HEK293 (cell line): Measurements from ENCODE around the gene DENND4B.

Experiments
- BCL11B ChIP-seq: fragments of 450-650 bp; formaldehyde crosslinking; IDR thresholded peaks from 2 replicates; pipeline ENCODE4 v1.5.1; 2016; ENCODE audit warnings: low read depth, missing biosample characterization, missing genetic modification characterization
- GFI1B ChIP-seq: fragments of 450-650 bp; formaldehyde crosslinking; IDR thresholded peaks from 2 replicates; pipeline ENCODE4 v1.5.1; 2016; ENCODE audit warnings: missing biosample characterization, missing genetic modification characterization
- GLIS1 ChIP-seq: fragments of 450-650 bp; formaldehyde crosslinking; IDR thresholded peaks from 2 replicates; pipeline ENCODE4 v1.5.1; 2016; ENCODE audit warnings: missing biosample characterization, missing genetic modification characterization
- MYNN ChIP-seq: fragments of 450-650 bp; formaldehyde crosslinking; IDR thresholded peaks from 2 replicates; pipeline ENCODE4 v1.5.1; 2016; ENCODE audit warnings: missing biosample characterization, missing genetic modification characterization, borderline replicate concordance
- TRIM28 ChIP-seq: IDR thresholded peaks from 2 replicates; pipeline ENCODE4 v1.6.1; 2011; ENCODE audit warnings: low read length, control low read depth, borderline replicate concordance
- ZBTB1 ChIP-seq: fragments of 450-650 bp; formaldehyde crosslinking; IDR thresholded peaks from 2 replicates; pipeline ENCODE4 v1.5.1; 2016; ENCODE audit warnings: missing biosample characterization, missing genetic modification characterization
- ZBTB21 ChIP-seq: fragments of 450-650 bp; formaldehyde crosslinking; IDR thresholded peaks from 2 replicates; pipeline ENCODE4 v1.5.1; 2017; ENCODE audit warnings: missing biosample characterization, missing genetic modification characterization
- ZBTB8A ChIP-seq: fragments of 450-650 bp; formaldehyde crosslinking; IDR thresholded peaks from 2 replicates; pipeline ENCODE4 v1.5.1; 2016; ENCODE audit warnings: missing biosample characterization, missing genetic modification characterization
- ZEB2 ChIP-seq: fragments of 450-650 bp; formaldehyde crosslinking; IDR thresholded peaks from 2 replicates; pipeline ENCODE4 v1.5.1; 2016; ENCODE audit warnings: missing biosample characterization, missing genetic modification characterization
- ZFHX2 ChIP-seq: fragments of 450-650 bp; formaldehyde crosslinking; conservative IDR thresholded peaks from 2 replicates; pipeline ENCODE4 v1.5.1; 2016; ENCODE audit warnings: missing biosample characterization, missing genetic modification characterization
- ZNF169 ChIP-seq: fragments of 450-650 bp; formaldehyde crosslinking; IDR thresholded peaks from 2 replicates; pipeline ENCODE4 v1.5.1; 2016; ENCODE audit warnings: missing biosample characterization, missing genetic modification characterization
- ZNF211 ChIP-seq: fragments of 450-650 bp; formaldehyde crosslinking; IDR thresholded peaks from 2 replicates; pipeline ENCODE4 v1.5.1; 2016; ENCODE audit warnings: low read depth, missing biosample characterization, missing genetic modification characterization
- ZNF24 ChIP-seq: fragments of 450-650 bp; formaldehyde crosslinking; IDR thresholded peaks from 2 replicates; pipeline ENCODE4 v1.5.1; 2016; ENCODE audit warnings: missing biosample characterization, missing genetic modification characterization
- ZNF350 ChIP-seq: fragments of 450-650 bp; formaldehyde crosslinking; IDR thresholded peaks from 2 replicates; pipeline ENCODE4 v1.5.0; 2017; ENCODE audit warnings: missing biosample characterization, mild to moderate bottlenecking, missing genetic modification characterization
- ZNF48 ChIP-seq: fragments of 450-650 bp; formaldehyde crosslinking; IDR thresholded peaks from 2 replicates; pipeline ENCODE4 v1.5.1; 2016; ENCODE audit warnings: missing biosample characterization, missing genetic modification characterization
- ZNF521 ChIP-seq: fragments of 450-650 bp; formaldehyde crosslinking; IDR thresholded peaks from 2 replicates; pipeline ENCODE4 v1.5.1; 2017; ENCODE audit warnings: missing biosample characterization, mild to moderate bottlenecking, missing genetic modification characterization
- ZNF621 ChIP-seq: fragments of 450-650 bp; formaldehyde crosslinking; IDR thresholded peaks from 2 replicates; pipeline ENCODE4 v1.5.1; 2017; ENCODE audit warnings: missing biosample characterization, missing genetic modification characterization
- ZNF777 ChIP-seq: fragments of 450-650 bp; formaldehyde crosslinking; IDR thresholded peaks from 2 replicates; pipeline ENCODE4 v1.5.1; 2017; ENCODE audit warnings: missing biosample characterization, missing genetic modification characterization, borderline replicate concordance
- ZNF837 ChIP-seq: fragments of 450-650 bp; formaldehyde crosslinking; IDR thresholded peaks from 2 replicates; pipeline ENCODE4 v1.5.1; 2016; ENCODE audit warnings: missing biosample characterization, missing genetic modification characterization
- ZSCAN23 ChIP-seq: fragments of 450-650 bp; formaldehyde crosslinking; IDR thresholded peaks from 2 replicates; pipeline ENCODE4 v1.5.1; 2016; ENCODE audit warnings: missing biosample characterization, missing genetic modification characterization
- TF ChIP-seq, protein P1 (sequence below): fragments of 450-650 bp; formaldehyde crosslinking; IDR thresholded peaks from 2 replicates; pipeline ENCODE4 v1.5.1; 2016; ENCODE audit warnings: missing biosample characterization, missing genetic modification characterization, borderline replicate concordance
- TF ChIP-seq, protein P2 (sequence below): fragments of 450-650 bp; formaldehyde crosslinking; IDR thresholded peaks from 2 replicates; pipeline ENCODE4 v1.5.1; 2016; ENCODE audit warnings: missing biosample characterization, missing genetic modification characterization, low read depth
- TF ChIP-seq, protein P3 (sequence below): sonication (generic); formaldehyde crosslinking; IDR thresholded peaks from 2 replicates; pipeline ENCODE4 v1.8.1; 2022; ENCODE audit warnings: mild to moderate bottlenecking, moderate library complexity, missing genetic modification reagents
- TF ChIP-seq, protein P4 (sequence below): fragments of 450-650 bp; formaldehyde crosslinking; IDR thresholded peaks from 2 replicates; pipeline ENCODE4 v1.5.0; 2017; ENCODE audit warnings: missing biosample characterization, missing genetic modification characterization, borderline replicate concordance
- TF ChIP-seq, protein P5 (sequence below): fragments of 450-650 bp; formaldehyde crosslinking; IDR thresholded peaks from 2 replicates; pipeline ENCODE4 v1.5.1; 2017; ENCODE audit warnings: missing biosample characterization, missing genetic modification characterization
- TF ChIP-seq, protein P6 (sequence below): fragments of 450-650 bp; formaldehyde crosslinking; IDR thresholded peaks from 2 replicates; pipeline ENCODE4 v1.5.1; 2016; ENCODE audit warnings: missing biosample characterization, missing genetic modification characterization

Gene DENND4B

DNA sequence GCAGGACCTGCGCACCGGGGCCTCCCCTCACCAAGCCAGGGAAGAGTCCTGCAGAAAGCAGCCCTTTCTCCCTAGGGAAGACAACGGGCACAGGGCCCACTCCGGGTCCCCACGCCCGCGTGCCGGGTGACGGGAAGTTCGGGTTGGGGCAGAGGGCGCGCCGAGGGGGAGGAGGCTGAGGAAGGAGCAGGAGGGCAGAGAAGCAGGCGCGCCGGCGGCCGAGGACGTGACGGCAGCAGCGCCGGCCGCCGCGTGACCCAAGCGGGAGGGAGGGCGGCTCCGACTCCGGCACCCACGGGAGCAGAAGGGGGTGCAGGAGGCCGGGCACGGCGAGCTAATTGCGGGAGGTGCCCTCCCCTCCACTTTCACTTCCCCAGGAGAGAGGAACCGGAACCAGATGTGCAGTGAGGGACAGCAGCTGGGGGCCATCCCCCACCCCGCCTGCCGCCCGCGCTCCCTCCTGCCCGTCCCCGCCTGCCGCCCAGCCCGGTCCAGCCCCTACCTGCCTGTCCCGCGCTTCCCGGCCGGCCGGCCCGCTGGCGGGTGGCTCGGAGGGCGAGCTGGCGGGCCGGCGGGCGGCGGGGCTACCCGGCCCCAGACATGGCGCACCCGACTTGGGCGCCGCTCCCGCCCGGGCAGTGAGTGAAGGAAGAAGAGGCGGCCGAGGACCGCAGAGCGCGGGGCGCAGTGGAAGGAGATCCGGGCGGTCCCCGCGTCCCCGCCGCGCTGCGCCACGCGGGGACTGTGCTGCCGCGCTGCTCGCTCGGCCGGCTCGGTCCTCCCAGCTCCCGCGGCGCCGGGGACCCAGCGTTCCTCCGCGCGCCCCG, 510 bp downstream of the DENND4B start (continued):
- TF ChIP-seq, protein P1, sequence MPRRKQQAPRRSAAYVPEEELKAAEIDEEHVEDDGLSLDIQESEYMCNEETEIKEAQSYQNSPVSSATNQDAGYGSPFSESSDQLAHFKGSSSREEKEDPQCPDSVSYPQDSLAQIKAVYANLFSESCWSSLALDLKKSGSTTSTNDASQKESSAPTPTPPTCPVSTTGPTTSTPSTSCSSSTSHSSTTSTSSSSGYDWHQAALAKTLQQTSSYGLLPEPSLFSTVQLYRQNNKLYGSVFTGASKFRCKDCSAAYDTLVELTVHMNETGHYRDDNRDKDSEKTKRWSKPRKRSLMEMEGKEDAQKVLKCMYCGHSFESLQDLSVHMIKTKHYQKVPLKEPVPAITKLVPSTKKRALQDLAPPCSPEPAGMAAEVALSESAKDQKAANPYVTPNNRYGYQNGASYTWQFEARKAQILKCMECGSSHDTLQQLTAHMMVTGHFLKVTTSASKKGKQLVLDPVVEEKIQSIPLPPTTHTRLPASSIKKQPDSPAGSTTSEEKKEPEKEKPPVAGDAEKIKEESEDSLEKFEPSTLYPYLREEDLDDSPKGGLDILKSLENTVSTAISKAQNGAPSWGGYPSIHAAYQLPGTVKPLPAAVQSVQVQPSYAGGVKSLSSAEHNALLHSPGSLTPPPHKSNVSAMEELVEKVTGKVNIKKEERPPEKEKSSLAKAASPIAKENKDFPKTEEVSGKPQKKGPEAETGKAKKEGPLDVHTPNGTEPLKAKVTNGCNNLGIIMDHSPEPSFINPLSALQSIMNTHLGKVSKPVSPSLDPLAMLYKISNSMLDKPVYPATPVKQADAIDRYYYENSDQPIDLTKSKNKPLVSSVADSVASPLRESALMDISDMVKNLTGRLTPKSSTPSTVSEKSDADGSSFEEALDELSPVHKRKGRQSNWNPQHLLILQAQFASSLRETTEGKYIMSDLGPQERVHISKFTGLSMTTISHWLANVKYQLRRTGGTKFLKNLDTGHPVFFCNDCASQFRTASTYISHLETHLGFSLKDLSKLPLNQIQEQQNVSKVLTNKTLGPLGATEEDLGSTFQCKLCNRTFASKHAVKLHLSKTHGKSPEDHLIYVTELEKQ (tag by site-specific recombination): no peak
- TF ChIP-seq ZBTB1 (tag by site-specific recombination) (no peak), ZNF521 (tag by site-specific recombination) (no peak), ZNF48 (tag by site-specific recombination) (no peak), ZNF777 (tag by site-specific recombination) (no peak; the same call in 1 of the 2 replicates), MYNN (tag by site-specific recombination) (no peak), ZBTB8A (tag by site-specific recombination) (peak; percentile 89), ZSCAN23 (tag by site-specific recombination) (no peak), ZNF169 (tag by site-specific recombination) (no peak), BCL11B (tag by site-specific recombination) (no peak), ZFHX2 (tag by site-specific recombination) (peak; percentile 63), ZNF621 (tag by site-specific recombination) (no peak), ZEB2 (tag by site-specific recombination) (no peak), TRIM28 (no peak), ZNF211 (tag by site-specific recombination) (no peak), GLIS1 (tag by site-specific recombination) (peak; percentile 98), ZBTB21 (tag by site-specific recombination) (no peak), ZNF350 (no peak), ZNF837 (no peak), GFI1B (tag by site-specific recombination) (no peak), ZNF24 (tag by site-specific recombination) (no peak)
- TF ChIP-seq, protein P2, sequence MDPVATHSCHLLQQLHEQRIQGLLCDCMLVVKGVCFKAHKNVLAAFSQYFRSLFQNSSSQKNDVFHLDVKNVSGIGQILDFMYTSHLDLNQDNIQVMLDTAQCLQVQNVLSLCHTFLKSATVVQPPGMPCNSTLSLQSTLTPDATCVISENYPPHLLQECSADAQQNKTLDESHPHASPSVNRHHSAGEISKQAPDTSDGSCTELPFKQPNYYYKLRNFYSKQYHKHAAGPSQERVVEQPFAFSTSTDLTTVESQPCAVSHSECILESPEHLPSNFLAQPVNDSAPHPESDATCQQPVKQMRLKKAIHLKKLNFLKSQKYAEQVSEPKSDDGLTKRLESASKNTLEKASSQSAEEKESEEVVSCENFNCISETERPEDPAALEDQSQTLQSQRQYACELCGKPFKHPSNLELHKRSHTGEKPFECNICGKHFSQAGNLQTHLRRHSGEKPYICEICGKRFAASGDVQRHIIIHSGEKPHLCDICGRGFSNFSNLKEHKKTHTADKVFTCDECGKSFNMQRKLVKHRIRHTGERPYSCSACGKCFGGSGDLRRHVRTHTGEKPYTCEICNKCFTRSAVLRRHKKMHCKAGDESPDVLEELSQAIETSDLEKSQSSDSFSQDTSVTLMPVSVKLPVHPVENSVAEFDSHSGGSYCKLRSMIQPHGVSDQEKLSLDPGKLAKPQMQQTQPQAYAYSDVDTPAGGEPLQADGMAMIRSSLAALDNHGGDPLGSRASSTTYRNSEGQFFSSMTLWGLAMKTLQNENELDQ (tag by site-specific recombination): no peak
- TF ChIP-seq, protein P3, sequence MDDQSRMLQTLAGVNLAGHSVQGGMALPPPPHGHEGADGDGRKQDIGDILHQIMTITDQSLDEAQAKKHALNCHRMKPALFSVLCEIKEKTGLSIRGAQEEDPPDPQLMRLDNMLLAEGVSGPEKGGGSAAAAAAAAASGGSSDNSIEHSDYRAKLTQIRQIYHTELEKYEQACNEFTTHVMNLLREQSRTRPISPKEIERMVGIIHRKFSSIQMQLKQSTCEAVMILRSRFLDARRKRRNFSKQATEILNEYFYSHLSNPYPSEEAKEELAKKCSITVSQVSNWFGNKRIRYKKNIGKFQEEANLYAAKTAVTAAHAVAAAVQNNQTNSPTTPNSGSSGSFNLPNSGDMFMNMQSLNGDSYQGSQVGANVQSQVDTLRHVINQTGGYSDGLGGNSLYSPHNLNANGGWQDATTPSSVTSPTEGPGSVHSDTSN (CRISPR knock-in tag): no peak
- TF ChIP-seq, protein P4, sequence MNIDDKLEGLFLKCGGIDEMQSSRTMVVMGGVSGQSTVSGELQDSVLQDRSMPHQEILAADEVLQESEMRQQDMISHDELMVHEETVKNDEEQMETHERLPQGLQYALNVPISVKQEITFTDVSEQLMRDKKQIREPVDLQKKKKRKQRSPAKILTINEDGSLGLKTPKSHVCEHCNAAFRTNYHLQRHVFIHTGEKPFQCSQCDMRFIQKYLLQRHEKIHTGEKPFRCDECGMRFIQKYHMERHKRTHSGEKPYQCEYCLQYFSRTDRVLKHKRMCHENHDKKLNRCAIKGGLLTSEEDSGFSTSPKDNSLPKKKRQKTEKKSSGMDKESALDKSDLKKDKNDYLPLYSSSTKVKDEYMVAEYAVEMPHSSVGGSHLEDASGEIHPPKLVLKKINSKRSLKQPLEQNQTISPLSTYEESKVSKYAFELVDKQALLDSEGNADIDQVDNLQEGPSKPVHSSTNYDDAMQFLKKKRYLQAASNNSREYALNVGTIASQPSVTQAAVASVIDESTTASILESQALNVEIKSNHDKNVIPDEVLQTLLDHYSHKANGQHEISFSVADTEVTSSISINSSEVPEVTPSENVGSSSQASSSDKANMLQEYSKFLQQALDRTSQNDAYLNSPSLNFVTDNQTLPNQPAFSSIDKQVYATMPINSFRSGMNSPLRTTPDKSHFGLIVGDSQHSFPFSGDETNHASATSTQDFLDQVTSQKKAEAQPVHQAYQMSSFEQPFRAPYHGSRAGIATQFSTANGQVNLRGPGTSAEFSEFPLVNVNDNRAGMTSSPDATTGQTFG (tag by site-specific recombination): no peak
- TF ChIP-seq, protein P5, sequence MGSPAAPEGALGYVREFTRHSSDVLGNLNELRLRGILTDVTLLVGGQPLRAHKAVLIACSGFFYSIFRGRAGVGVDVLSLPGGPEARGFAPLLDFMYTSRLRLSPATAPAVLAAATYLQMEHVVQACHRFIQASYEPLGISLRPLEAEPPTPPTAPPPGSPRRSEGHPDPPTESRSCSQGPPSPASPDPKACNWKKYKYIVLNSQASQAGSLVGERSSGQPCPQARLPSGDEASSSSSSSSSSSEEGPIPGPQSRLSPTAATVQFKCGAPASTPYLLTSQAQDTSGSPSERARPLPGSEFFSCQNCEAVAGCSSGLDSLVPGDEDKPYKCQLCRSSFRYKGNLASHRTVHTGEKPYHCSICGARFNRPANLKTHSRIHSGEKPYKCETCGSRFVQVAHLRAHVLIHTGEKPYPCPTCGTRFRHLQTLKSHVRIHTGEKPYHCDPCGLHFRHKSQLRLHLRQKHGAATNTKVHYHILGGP (tag by site-specific recombination): no peak
- TF ChIP-seq, protein P6, sequence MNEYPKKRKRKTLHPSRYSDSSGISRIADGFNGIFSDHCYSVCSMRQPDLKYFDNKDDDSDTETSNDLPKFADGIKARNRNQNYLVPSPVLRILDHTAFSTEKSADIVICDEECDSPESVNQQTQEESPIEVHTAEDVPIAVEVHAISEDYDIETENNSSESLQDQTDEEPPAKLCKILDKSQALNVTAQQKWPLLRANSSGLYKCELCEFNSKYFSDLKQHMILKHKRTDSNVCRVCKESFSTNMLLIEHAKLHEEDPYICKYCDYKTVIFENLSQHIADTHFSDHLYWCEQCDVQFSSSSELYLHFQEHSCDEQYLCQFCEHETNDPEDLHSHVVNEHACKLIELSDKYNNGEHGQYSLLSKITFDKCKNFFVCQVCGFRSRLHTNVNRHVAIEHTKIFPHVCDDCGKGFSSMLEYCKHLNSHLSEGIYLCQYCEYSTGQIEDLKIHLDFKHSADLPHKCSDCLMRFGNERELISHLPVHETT (tag by site-specific recombination): no peak
